ENCODE measurements around the gene PNPLA1. TPM values are rescaled to one million over a fixed set of nuclear protein-coding genes. Genes with fewer than 3 reads are reported as not detected.

PNPLA1 gene
- total RNA-seq, 1 donor from 2014 or later = not detected

DNA sequence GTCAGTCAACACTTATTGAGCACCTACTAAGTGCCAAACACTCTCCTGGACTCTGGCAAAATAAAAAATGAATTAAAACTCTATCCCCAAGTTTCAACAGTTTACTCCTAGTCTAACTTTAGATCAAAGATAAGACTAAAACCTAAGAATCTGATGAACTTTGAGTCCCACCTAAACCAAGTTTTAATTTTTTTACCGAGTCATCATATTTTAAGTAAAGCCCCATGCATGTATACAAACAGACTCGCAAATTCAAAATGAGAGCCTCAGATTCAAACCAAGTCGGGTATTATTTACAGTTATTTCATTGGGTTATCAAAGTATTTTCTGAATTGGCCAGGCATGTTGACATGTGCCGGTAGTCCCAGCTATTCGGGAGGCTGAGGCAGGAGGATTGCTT lies 38.7 kb downstream of the PNPLA1 start:
- intact Hi-C loops (cut with DNase I) = no loop called here
- DNase-seq (ENCODE audit: low spot score) = no peak

DNA sequence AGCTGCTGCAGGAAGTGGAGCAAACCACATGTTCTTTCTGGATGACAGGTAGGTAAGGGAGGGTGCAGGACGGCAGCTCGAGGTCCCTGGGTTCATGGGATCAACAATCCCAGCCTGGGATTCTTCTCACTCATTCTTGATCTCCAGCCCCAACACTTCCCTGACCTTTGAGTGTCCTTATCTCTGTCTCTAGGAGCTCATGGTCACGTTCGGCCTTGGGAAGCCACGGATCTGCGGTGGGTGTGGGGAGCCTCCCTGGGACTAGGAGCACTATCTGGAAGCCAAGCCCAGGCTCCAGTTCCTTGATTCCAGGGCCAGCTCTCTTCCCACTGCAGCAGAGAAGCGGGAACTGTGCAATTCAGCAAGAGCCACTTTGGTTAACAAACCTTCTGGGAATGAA lies 39.3 kb downstream of the PNPLA1 start:
- intact Hi-C loops (cut with DNase I) = no loop called here
- DNase-seq (ENCODE audit: low spot score) = no peak

DNA sequence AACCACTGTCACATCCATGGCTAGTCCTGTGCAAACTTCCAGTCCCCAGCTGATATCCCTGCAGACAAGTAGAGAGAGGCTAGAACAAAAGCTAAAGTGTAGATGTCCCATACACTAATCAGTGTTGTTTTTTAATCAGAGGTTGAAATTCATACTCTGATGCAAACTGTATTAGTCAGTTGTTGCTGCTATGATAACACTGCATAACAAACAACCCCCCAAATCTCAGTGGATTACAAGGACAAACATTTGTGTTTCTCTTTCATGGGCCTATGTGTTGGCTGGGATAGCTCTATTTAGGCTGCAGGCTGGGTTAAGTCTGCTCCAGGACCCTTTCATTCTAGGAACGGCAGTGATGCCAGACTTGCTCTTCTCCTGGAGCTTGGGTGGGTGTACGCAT lies 40.0 kb downstream of the PNPLA1 start:
- intact Hi-C loops (cut with DNase I) = no loop called here
- DNase-seq (ENCODE audit: low spot score) = no peak

DNA sequence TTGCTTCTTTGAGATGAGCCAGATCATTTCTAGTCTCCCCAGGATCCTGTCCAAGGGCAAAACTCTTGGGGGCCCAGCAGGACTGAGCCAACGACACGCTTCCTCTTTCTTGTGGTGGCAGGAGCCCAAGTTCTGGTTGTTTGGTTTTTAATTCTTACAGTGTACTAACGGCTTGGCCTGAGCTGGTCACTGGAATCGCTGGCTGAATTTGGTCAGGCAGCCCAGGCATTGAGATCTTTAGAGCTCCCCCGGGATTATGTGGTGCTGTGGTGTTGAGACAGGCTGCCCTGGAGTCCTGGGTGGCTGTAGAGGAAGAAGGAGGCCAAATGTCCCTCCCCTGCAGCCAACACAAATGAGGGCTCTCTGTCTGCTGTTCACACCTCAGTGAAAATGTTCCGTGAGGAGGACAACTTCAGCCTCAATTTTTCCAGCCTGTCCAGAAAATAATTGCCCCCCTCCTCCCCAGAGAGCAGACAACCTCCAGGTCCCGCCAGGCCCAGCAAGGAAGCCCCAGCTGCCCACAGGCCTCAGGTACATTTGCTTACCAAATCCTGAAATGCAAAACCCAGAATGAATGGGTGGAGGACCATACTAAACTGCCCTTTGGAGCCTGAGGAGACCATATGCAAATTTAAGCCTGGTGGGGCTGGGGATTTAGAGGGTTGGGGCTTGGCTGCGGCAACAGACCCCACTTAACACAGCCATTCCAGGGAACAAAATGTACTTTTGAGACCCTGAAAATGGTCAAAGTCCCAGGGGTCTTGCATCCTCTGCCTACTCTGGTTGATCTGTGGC lies 43.2 kb downstream of the PNPLA1 start:
- intact Hi-C loops (cut with DNase I) = no loop called here
- DNase-seq (ENCODE audit: low spot score) = no peak

DNA sequence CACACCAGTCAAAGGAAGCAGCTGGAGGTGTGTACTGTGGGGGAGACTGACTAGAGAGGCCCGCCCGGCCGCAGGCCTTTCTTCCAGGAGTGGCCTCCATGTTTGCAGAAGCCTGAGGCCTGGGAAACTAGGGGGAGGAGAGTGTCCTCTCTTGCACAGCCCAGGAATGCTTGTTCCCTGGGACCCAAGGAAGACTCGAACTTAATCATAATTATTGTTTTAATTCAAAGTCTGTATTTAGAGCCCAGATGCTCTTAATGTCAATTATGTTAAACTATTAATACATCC lies 43.7 kb downstream of the PNPLA1 start:
- DNase-seq (ENCODE audit: low spot score) = no peak
- intact Hi-C loops (cut with DNase I) = no loop called here

DNA sequence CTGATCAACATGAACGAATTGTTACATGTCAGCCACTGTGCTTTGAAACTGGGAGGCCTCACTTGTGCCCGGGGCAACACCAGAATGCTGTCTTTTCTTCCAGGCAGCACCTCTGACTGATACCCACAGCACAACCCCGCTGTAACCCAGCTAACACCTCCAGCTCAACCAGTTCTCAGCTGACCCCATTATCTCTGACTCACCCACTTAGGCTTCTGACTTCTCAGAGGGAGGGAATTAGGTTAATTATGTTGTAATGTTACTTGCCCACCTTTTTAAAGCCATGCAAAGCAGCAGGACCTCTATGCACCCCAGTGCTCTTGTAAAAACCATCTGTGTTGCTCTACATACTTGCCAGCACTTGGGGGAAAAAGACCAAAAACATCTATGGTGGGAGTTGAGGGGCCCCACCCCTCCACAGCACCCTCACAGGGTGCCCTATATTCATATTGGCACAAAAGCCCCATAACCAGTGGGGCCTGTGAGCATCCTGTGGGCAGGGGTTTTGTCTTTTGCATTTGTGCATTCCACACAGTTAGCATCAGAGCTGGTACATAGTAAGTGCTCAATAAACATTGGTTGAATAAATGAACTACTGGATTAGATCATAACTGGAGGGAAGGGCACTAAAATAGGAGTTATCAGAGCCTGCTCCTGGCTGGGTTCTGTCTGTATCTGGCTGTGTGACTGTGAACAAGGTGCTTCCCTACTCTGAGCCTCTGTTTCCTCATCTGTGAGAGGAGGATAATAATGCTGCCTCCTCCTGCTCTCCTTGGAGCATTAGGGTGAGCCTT lies 44.6 kb downstream of the PNPLA1 start:
- intact Hi-C loops (cut with DNase I) = no loop called here
- no peak for DNase-seq (ENCODE audit: low spot score)

DNA sequence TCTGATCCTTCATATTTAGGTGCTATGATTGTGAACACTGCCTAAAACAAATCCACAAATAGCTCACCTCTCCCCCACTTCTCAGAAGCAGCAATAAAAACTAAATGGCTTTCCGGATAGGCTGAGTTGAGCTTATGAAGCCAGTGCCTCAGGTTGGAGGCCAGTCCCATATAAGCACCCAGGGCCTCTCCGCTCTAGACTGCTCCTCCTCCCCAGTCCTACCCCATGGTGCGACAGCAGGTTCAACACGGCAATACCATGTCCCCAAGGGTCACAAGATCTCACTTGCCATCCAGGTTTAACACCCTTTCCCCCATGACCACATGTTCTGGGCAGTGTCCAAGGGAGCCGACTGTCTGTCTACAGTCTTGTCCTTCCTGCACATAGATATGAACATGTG lies 46.1 kb downstream of the PNPLA1 start:
- intact Hi-C loops (cut with DNase I) = no loop called here
- DNase-seq (ENCODE audit: low spot score) = no peak

DNA sequence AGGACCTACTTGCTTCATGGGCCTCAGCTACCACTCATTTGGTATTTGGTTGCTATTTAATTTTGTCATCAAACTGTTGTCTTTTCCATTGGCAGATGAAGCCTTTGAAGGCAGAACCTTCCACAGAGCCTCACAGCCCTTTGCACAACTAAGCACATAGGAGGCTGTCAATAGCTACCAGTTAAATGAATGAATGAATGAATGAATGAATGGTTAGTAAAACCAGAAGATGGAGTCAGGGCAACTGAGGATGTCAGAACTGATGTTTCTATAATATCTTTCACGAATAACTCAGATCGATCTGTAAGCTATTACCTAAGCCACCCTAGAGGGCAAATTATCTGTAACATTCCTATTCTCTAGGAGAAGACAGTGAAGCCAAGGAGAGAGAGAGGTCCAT lies 47.8 kb downstream of the PNPLA1 start:
- DNase-seq (ENCODE audit: low spot score) = no peak
- intact Hi-C loops (cut with DNase I) = no loop called here

DNA sequence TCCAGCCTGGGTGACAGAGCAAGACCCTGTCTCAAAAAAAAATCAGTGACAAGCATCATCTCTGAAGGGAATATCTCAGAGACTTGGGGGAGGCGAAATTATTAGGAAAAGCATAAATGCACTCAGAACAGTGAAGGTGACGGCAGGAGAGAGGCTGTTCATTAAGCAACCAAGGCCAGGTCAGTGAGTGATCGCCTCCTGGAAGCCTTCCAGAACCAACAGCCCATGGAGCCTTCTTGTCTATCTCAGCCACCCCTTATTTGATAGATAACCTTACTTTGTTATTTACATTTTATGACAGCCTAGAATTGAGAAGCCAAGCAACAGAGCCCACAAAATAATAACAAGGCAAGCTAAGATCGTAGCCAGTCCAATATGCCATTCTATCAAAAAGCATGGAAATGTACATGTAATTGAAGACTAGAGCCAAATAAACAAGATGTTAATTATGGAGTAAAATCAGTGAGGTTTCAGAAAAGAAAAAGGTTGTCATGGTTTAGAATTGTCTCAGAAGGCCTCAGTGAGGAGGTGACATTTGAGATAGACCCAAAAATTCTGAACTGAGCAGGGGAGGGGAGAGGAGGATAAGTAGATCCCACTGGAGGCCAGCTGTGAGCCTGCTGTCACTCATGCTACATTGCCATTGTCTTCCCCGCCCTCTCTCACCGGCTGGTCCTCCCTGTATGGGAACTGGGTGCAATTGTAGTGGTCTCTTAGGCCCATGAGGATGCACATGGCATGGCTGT lies 49.0 kb downstream of the PNPLA1 start:
- intact Hi-C loops (cut with DNase I) = no loop called here
- DNase-seq (ENCODE audit: low spot score) = no peak

DNA sequence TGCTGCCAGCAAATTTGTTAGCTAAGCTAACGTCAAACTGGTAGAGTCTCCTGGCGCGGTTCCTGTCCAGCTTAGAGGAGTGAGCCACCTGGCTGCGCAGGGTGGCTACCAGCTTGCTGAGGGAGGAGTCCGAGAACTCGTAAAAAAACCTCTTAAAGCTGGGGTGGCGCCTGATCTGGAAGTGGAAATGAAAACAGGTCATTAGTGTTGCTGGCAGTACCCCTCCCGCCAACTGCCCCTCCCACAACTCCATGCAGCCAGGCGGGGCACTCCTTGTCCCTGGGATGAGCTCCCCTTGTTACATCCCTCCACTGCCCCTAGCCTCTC lies 49.5 kb downstream of the PNPLA1 start:
- DNase-seq (ENCODE audit: low spot score) = no peak
- intact Hi-C loops (cut with DNase I) = no loop called here

DNA sequence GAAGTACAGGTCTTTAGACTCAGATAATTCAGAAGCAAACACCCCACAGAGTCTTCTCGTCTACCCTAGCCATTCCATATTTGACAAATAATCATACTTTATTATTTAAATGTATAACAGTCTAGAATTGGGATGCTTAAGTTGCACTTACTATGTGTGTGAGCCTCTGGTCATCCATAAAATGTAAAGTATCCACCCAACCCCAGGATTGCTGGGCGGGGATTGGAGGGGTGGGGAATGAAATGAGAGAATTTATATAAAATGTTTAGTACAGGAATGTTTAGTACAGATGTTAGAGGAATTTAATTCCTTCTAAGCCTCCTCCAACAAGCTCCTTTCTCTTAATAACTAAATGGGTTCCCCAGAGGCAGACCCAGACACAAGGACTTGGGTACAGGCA lies 50.0 kb downstream of the PNPLA1 start:
- intact Hi-C loops (cut with DNase I) = no loop called here
- DNase-seq (ENCODE audit: low spot score) = no peak

DNA sequence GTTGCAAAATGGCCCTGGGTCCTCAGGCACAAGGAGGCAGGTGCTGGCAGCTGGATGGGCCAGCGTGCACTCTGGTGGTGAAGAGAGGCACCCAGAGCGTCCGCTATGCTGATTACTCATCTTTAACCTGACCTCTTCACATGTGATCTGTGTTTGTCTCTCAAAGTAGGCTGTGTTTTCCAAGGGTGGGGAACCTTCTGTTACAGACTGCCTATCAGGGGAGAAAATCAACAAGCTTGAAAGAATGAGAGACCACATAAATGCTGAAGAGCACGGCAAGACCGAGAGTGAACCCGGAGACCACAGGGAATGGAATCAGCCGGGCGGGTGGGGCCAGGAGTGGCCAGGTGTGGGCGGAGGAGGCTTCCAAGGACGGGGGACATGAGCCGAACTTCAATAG lies 50.6 kb downstream of the PNPLA1 start:
- intact Hi-C loops (cut with DNase I) = no loop called here
- DNase-seq (ENCODE audit: low spot score) = no peak

DNA sequence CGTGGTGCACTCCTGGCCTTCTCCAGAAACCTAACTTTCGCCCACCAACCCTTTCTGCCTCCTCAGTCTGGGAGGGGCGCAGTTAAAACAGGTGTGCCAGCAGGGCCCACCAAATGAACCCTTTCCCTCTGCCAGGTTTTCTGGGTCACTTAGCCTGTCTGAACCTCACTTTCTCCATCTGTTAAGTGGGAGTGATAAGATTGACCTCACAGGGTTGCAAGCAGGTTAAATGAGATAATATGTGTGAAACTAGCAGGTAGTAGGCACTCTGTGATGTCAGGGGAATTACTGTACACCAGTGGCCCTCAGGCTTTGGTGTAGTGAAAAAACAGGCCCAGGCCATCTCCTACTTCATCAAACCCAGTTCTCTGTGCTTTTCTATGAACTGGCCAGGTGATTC lies 52.7 kb downstream of the PNPLA1 start:
- intact Hi-C loops (cut with DNase I) = no loop called here
- DNase-seq (ENCODE audit: low spot score) = no peak

DNA sequence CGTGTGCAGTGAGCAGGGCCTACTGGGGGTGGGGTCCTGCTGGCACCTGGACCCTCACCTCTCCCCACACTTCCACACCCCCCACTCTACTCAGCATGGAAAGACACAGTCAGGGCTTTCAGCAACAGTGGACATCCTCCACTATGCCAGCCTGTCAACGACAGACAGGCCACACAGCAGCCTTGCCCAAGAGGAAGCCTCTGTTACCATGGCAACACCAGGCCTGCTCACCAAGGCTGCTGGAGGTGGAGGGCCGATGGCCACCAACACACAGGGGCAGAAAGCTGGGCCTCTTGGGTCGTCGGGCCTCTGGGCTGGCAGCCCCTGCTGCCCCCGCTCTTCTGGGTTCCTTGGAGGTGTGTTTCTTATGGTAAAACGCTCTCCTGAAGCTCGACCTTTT lies 53.2 kb downstream of the PNPLA1 start:
- intact Hi-C loops (cut with DNase I) = no loop called here

DNA sequence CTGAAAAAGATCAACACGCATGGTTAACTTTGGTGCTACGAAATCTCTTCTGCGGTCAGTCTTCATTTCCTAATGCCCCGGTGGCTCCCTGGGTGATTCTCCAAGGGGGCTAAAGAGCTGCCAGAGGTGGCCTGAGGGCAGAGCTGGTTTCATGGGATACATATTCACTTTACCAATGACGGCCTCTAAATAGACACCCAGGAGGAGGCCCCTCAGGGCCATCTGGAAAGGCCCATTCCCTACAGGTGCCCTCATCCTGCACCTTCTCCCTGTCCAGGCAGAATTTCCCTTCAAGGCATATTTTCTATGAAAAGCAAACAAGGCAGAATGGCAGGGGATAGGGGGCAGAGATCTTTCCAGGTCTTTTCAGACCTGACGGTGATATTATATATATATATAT lies 54.3 kb downstream of the PNPLA1 start:
- intact Hi-C loops (cut with DNase I) = no loop called here
- no peak for DNase-seq (ENCODE audit: low spot score)

More for the DNA sequence above, 53.2 kb downstream of the PNPLA1 start:
- DNase-seq (ENCODE audit: low spot score) = no peak

DNA sequence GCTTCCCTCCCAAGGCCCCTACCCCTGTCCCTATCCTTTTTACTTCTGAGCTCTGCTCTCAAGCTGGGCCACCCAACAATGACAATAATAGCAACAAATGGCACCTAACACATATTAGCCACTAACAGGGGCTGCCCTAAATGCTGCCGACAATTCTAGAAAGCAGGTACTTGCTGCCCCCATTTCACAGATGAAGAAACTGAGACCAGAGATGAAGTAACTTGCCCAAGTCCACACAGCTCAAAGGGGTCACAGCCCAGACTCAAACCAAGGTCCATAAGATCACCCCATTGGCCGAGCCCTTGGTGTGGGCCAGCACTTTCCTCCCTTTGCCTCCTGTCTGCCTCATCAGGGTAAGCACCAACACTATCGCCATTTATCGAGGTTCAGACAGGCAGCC lies 54.9 kb downstream of the PNPLA1 start:
- intact Hi-C loops (cut with DNase I) = no loop called here
- no peak for DNase-seq (ENCODE audit: low spot score)

DNA sequence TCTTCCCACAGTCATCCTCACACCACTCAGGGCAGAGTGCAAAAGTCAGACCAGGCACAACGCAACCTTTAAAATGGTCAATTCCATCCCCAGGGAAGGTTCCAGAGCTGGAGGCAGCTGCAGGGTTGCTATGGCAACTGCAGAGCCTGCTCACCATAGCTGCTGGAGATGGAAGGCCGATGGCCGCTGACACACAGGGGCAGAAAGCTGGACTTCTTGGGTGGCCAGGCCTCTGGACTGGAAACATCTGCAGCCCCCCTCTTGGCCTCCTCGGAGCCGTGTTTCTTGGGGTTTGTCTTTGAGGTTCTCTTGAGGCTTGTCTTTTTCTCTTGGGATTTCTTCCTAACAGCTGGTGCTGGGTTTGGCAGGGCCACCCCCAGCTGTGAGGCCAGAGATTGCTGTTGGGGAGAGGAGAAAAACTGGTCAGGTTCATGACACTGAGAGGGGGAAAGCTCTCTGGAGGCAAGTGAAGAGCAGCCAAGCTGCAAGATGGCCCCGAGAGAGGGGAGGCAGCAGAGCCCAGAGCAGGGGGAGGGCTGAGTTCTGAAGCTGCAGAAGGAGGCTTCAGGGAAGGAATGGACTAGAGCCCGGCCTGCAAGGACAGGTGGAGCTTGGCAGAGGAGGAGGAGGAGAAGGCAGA lies 56.6 kb downstream of the PNPLA1 start:
- no peak for DNase-seq (ENCODE audit: low spot score)
- intact Hi-C loops (cut with DNase I) = no loop called here

DNA sequence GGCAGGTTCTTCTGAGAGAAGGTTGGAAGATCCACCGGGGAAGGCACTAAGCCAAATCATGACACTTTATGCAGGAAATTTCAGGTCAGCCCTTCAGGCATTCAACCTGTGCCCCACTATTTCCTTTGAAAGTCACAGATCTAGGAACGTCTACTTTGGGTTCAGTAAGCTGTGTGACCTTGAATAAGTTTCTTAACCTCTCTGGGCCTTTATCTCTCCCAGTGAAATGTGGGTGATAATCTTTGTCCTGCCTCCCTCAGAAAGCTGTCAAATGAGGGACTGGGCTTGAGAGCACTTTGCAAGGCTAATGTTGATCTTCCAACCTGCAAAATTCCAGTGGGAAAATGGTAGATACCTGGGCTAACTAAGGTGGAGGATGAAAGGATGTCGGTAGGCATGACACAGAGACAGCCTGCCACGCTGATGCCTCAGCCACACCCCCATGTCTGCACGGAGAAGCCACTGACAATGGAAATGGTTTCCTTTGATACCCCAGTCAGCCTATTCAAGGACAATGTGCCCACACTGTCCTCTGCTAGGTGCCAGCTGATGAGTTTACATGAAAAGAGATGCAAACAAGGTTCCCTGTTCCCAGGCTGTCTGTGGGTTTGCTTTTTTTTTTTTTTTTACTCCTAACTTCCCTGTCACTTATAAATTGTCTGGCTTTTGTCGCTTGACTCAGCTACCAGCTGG lies 57.5 kb downstream of the PNPLA1 start:
- intact Hi-C loops (cut with DNase I) = no loop called here
- no peak for DNase-seq (ENCODE audit: low spot score)

DNA sequence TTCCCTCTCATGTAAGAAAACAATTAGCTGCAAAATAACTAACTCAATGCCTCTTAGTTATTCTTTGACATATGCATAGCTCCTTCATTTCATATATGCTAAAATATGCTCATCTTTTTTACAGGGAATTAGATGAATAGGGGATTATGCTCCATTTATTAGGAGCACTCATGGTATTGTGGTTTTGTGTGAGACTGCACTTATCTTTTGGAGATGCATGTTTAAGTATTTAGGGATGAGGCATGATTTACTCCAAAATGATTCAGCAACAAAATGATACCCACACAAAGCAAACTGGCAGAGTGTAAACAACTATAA lies 58.0 kb downstream of the PNPLA1 start:
- no peak for DNase-seq (ENCODE audit: low spot score)
- intact Hi-C loops (cut with DNase I) = no loop called here

DNA sequence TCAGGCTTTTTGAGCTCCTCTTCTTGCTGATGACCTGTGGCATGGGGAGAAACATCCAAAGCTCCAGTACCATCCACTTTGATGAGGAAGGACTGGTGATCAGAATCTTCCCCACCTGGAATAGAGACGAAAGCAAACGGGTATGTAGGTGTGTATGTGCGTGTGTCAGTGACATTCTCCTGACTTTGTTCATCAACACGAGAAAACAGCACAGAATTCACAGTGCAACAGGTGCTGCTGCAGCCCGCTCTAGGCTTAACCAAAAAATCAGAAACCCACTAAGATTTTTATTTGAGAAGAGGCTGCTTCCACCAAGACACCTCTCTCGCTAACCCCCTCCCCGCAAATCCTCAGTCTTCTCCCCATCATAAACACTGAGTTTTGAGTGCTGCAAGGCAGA lies 58.7 kb downstream of the PNPLA1 start:
- intact Hi-C loops (cut with DNase I) = no loop called here
- no peak for DNase-seq (ENCODE audit: low spot score)

Data from cardiac septum (tissue), 1 donor.